CD8-positive, alpha-beta memory T cell (primary cell): ENCODE data around the gene TCAIM. TPM values are rescaled to one million over a fixed set of nuclear protein-coding genes. Genes with fewer than 3 reads are reported as not detected.
"Not testable (repeated sequence)": the region's sequence is repeated elsewhere in the genome, so short reads cannot be mapped to it uniquely, and the experiment has no call there.

Experiments used
- CTCF ChIA-PET: fragments of 350-600 bp; sonication (Branson Sonifier 250); formaldehyde crosslinking; loops from one replicate; lab custom pipeline; 2021; ENCODE audit warnings: antibody characterized with exemption; lab: Charles Lee
- POLR2A ChIA-PET: fragments of 350-600 bp; sonication (Branson Sonifier 250); formaldehyde crosslinking; loops from one replicate; lab custom pipeline; 2021; ENCODE audit warnings: antibody characterized with exemption; lab: Charles Lee
- DNase-seq, 5 donors: peaks; one replicate each; pipeline versions ENCODE4 v3.0.0 to v3.0.0-alpha.2; 2020 to 2022; ENCODE audit warnings: mixed read lengths in 1 of 5
- H3K27ac ChIP-seq: one replicate; pipeline ENCODE4 v1.7.0; 2013; ENCODE audit warnings: low read depth, mild to moderate bottlenecking, low read length, moderate library complexity
- H3K27me3 ChIP-seq: 2 replicates; pipeline ENCODE4 v1.7.0; 2013; ENCODE audit warnings: low read length, mild to moderate bottlenecking; ENCODE audit not compliant: insufficient read depth, poor library complexity, severe bottlenecking
- H3K36me3 ChIP-seq: 2 replicates; pipeline ENCODE4 v1.7.0; 2013; ENCODE audit warnings: mild to moderate bottlenecking, low read length, moderate library complexity; ENCODE audit not compliant: insufficient read depth
- H3K4me1 ChIP-seq: 2 replicates; pipeline ENCODE4 v1.7.0; 2013; ENCODE audit warnings: mild to moderate bottlenecking, low read length, moderate library complexity; ENCODE audit not compliant: insufficient read depth
- H3K4me3 ChIP-seq: 2 replicates; pipeline ENCODE4 v1.7.0; 2013; ENCODE audit warnings: mild to moderate bottlenecking, low read length
- H3K9me3 ChIP-seq: 2 replicates; pipeline ENCODE4 v1.7.0; 2013; ENCODE audit warnings: mild to moderate bottlenecking, low read length
- H3K27ac Mint-ChIP-seq, 8 donors: one replicate each; pipeline ENCODE4 v1.8.0; 2020 to 2021; ENCODE audit warnings: mixed read lengths in 8 of 8, mild to moderate bottlenecking in 6 of 8, inconsistent platforms in 3 of 8, moderate library complexity in 3 of 8
- H3K27me3 Mint-ChIP-seq, 2 donors: one replicate each; pipeline ENCODE4 v1.8.0; 2020 to 2021; ENCODE audit warnings: mixed read lengths in 2 of 2, mild to moderate bottlenecking in 1 of 2, moderate library complexity in 1 of 2
- H3K36me3 Mint-ChIP-seq, 3 donors: one replicate each; pipeline ENCODE4 v1.8.0; 2020 to 2021; ENCODE audit warnings: mixed read lengths in 3 of 3, inconsistent platforms in 1 of 3, mild to moderate bottlenecking in 1 of 3
- H3K4me1 Mint-ChIP-seq, 3 donors: one replicate each; pipeline ENCODE4 v1.8.0; 2020 to 2021; ENCODE audit warnings: mixed read lengths in 3 of 3, inconsistent platforms in 1 of 3, mild to moderate bottlenecking in 1 of 3
- H3K4me3 Mint-ChIP-seq, 7 donors: one replicate each; pipeline ENCODE4 v1.8.0; 2020 to 2021; ENCODE audit warnings: mixed read lengths in 7 of 7, mild to moderate bottlenecking in 6 of 7, moderate library complexity in 4 of 7, inconsistent platforms in 2 of 7
- H3K9me3 Mint-ChIP-seq, 5 donors: one replicate each; pipeline ENCODE4 v1.8.0; 2020 to 2022; ENCODE audit warnings: mixed read lengths in 5 of 5, mild to moderate bottlenecking in 3 of 5, moderate library complexity in 2 of 5, inconsistent platforms in 1 of 5
- polyA plus RNA-seq: library from polyadenylated mRNA; unstranded; fragments of 300-500 nt; fragmentation: Illumina TruSeq; gene quantifications from one replicate; pipeline ENCODE4 v1.2.3, GENCODE V29; 2021
- total RNA-seq, 2 experiments: library from RNA; stranded (reverse); gene quantifications; one replicate each; pipeline ENCODE4 v1.2.3, GENCODE V29; 2021

Gene TCAIM
- total and polyA plus RNA-seq, 3 experiments from 2014 or later, result 12.8 to 14.4 (median 13.6) TPM

GRCh38 chr3:44387404-44387803 is 48.8 kb downstream of the TCAIM start:
- H3K27ac ChIP-seq, result no peak overlapping the region
- H3K4me3 ChIP-seq, result no peak overlapping the region
- H3K9me3 ChIP-seq, result no peaks in the 10 kb centered on the region
- H3K36me3 ChIP-seq, result no peaks in the 10 kb centered on the region
- Mint-ChIP-seq H3K4me1 (peaks cover 0 to 2% (median 0%) of the 10 kb centered on the region in 3 donors), H3K27me3 (no peaks in the 10 kb centered on the region), H3K9me3 (peaks cover 0 to 4% (median 2%) of the 10 kb centered on the region in 5 donors), H3K4me3 (no peak overlapping the region), H3K36me3 (peaks cover 3 to 6% (median 3%) of the 10 kb centered on the region in 3 donors), H3K27ac (no peak overlapping the region)
- no peak for DNase-seq
- POLR2A ChIA-PET, result no interaction called here
- no peaks in the 10 kb centered on the region for H3K27me3 ChIP-seq
- H3K4me1 ChIP-seq, result no peaks in the 10 kb centered on the region
- CTCF ChIA-PET, result no interaction called here

GRCh38 chr3:44392489-44392888 is 53.9 kb downstream of the TCAIM start:
- Histone ChIP-seq H3K4me1 (no peaks in the 10 kb centered on the region), H3K36me3 (no peaks in the 10 kb centered on the region), H3K27me3 (no peaks in the 10 kb centered on the region), H3K27ac (no peak overlapping the region), H3K4me3 (no peak overlapping the region), H3K9me3 (no peaks in the 10 kb centered on the region)
- Mint-ChIP-seq H3K4me1 (peaks cover 0 to 2% (median 0%) of the 10 kb centered on the region in 3 donors), H3K27me3 (no peaks in the 10 kb centered on the region), H3K4me3 (no peak overlapping the region), H3K9me3 (no peaks in the 10 kb centered on the region), H3K36me3 (peaks cover 8 to 13% (median 9%) of the 10 kb centered on the region in 3 donors), H3K27ac (peak overlapping the region in 1 of 8 donors; percentile 7)
- ChIA-PET CTCF (no interaction called here), POLR2A (no interaction called here)
- DNase-seq, result no peak

GRCh38 chr3:44395714-44396113 is 57.1 kb downstream of the TCAIM start:
- H3K27ac ChIP-seq, result no peak overlapping the region
- no peaks in the 10 kb centered on the region for H3K36me3 ChIP-seq
- H3K9me3 ChIP-seq, result no peaks in the 10 kb centered on the region
- H3K27ac Mint-ChIP-seq, result no peak overlapping the region
- ChIA-PET CTCF (no interaction called here), POLR2A (no interaction called here)
- H3K4me3 Mint-ChIP-seq, result no peak overlapping the region
- H3K4me3 ChIP-seq, result no peak overlapping the region
- no peak for DNase-seq
- H3K9me3 Mint-ChIP-seq, result no peaks in the 10 kb centered on the region
- H3K27me3 ChIP-seq, result no peaks in the 10 kb centered on the region
- no peaks in the 10 kb centered on the region for H3K4me1 ChIP-seq
- H3K4me1 Mint-ChIP-seq, result peaks cover 0 to 2% (median 0%) of the 10 kb centered on the region in 3 donors
- H3K36me3 Mint-ChIP-seq, result peaks cover 10 to 24% (median 17%) of the 10 kb centered on the region in 3 donors
- H3K27me3 Mint-ChIP-seq, result no peaks in the 10 kb centered on the region

GRCh38 chr3:44396200-44397171 is 57.9 kb downstream of the TCAIM start:
- peaks cover 14 to 29% (median 20%) of the 10 kb centered on the region in 3 donors for H3K36me3 Mint-ChIP-seq
- H3K4me1 Mint-ChIP-seq, result peaks cover 0 to under 1% (median 0%) of the 10 kb centered on the region in 3 donors
- no peak for DNase-seq
- no peak overlapping the region for H3K27ac Mint-ChIP-seq
- CTCF ChIA-PET, result no interaction called here
- POLR2A ChIA-PET, result no interaction called here
- H3K4me3 Mint-ChIP-seq, result no peak overlapping the region
- H3K9me3 Mint-ChIP-seq, result no peaks in the 10 kb centered on the region
- H3K27ac ChIP-seq, result no peak overlapping the region
- H3K27me3 Mint-ChIP-seq, result no peaks in the 10 kb centered on the region
- no peaks in the 10 kb centered on the region for H3K36me3 ChIP-seq
- H3K4me3 ChIP-seq, result no peak overlapping the region
- no peaks in the 10 kb centered on the region for H3K9me3 ChIP-seq
- no peaks in the 10 kb centered on the region for H3K27me3 ChIP-seq
- no peaks in the 10 kb centered on the region for H3K4me1 ChIP-seq

- CTCF ChIA-PET, result not testable (repeated sequence)
Observed at GRCh38 chr3:44398271-44398670, 59.7 kb downstream of the TCAIM start.

GRCh38 chr3:44398853-44399252 is 60.3 kb downstream of the TCAIM start:
- Histone ChIP-seq H3K9me3 (no peaks in the 10 kb centered on the region), H3K27me3 (no peaks in the 10 kb centered on the region), H3K4me1 (no peaks in the 10 kb centered on the region), H3K36me3 (no peaks in the 10 kb centered on the region), H3K4me3 (no peak overlapping the region), H3K27ac (no peak overlapping the region)
- POLR2A ChIA-PET, result no interaction called here
- no peak overlapping the region for H3K27ac Mint-ChIP-seq
- DNase-seq, result no peak
- H3K36me3 Mint-ChIP-seq, result peaks cover 10 to 35% (median 27%) of the 10 kb centered on the region in 3 donors
- no peaks in the 10 kb centered on the region for H3K9me3 Mint-ChIP-seq
- no peaks in the 10 kb centered on the region for H3K27me3 Mint-ChIP-seq
- H3K4me1 Mint-ChIP-seq, result no peaks in the 10 kb centered on the region
- H3K4me3 Mint-ChIP-seq, result no peak overlapping the region
- CTCF ChIA-PET, result no interaction called here

More at GRCh38 chr3:44398271-44398670, 59.7 kb downstream of the TCAIM start:
- H3K36me3 Mint-ChIP-seq, result peaks cover 10 to 32% (median 22%) of the 10 kb centered on the region in 3 donors
- POLR2A ChIA-PET, DNase-seq, H3K4me3 Mint-ChIP-seq, H3K4me1 Mint-ChIP-seq, H3K36me3 ChIP-seq, H3K4me1 ChIP-seq, H3K27me3 Mint-ChIP-seq, H3K27me3 ChIP-seq, H3K9me3 ChIP-seq, H3K27ac ChIP-seq, H3K9me3 Mint-ChIP-seq, H3K27ac Mint-ChIP-seq, H3K4me3 ChIP-seq: not testable (repeated sequence)

GRCh38 chr3:44400771-44401170 is 62.2 kb downstream of the TCAIM start:
- CTCF ChIA-PET, result no interaction called here
- H3K36me3 Mint-ChIP-seq, result peaks cover 10 to 35% (median 31%) of the 10 kb centered on the region in 3 donors
- Histone ChIP-seq H3K27ac (no peak overlapping the region), H3K4me3 (no peak overlapping the region), H3K27me3 (no peaks in the 10 kb centered on the region), H3K36me3 (no peaks in the 10 kb centered on the region), H3K9me3 (no peaks in the 10 kb centered on the region), H3K4me1 (no peaks in the 10 kb centered on the region)
- H3K9me3 Mint-ChIP-seq, result no peaks in the 10 kb centered on the region
- no peaks in the 10 kb centered on the region for H3K4me1 Mint-ChIP-seq
- H3K4me3 Mint-ChIP-seq, result no peak overlapping the region
- DNase-seq, result no peak
- no peak overlapping the region for H3K27ac Mint-ChIP-seq
- POLR2A ChIA-PET, result no interaction called here
- H3K27me3 Mint-ChIP-seq, result no peaks in the 10 kb centered on the region

GRCh38 chr3:44402548-44402947 is 64.0 kb downstream of the TCAIM start:
- no peaks in the 10 kb centered on the region for H3K27me3 Mint-ChIP-seq
- POLR2A ChIA-PET, result no interaction called here
- H3K27ac Mint-ChIP-seq, result peak overlapping the region in 1 of 8 donors; percentile 67

More at GRCh38 chr3:44402548-44402947, 64.0 kb downstream of the TCAIM start:
- no peaks in the 10 kb centered on the region for H3K4me1 ChIP-seq
- no peaks in the 10 kb centered on the region for H3K4me1 Mint-ChIP-seq
- DNase-seq, result no peak
- H3K4me3 ChIP-seq, result no peak overlapping the region
- H3K4me3 Mint-ChIP-seq, result no peak overlapping the region
- H3K9me3 ChIP-seq, result no peaks in the 10 kb centered on the region
- no peaks in the 10 kb centered on the region for H3K9me3 Mint-ChIP-seq
- peaks cover 5 to 30% (median 25%) of the 10 kb centered on the region in 3 donors for H3K36me3 Mint-ChIP-seq
- H3K36me3 ChIP-seq, result no peaks in the 10 kb centered on the region
- H3K27ac ChIP-seq, result no peak overlapping the region
- CTCF ChIA-PET, result no interaction called here
- H3K27me3 ChIP-seq, result no peaks in the 10 kb centered on the region
